Brain microvascular endothelial cell (primary cell): ENCODE results near the gene NIPBL.
"Not testable (repeated sequence)": the region's sequence is repeated elsewhere in the genome, so short reads cannot be mapped to it uniquely, and the experiment has no call there.

Source experiments
- DNase-seq: peaks from one replicate; pipeline ENCODE4 v3.0.0-alpha.2; 2020
- H3K27ac ChIP-seq: fragments of 250-450 bp; sonication (Bioruptor Pico); 2 replicates; pipeline ENCODE4 v1.5.1; 2020; ENCODE audit warnings: mild to moderate bottlenecking, moderate library complexity
- H3K27me3 ChIP-seq: fragments of 250-450 bp; sonication (Bioruptor Pico); replicated peaks from 2 replicates; pipeline ENCODE4 v1.5.1; 2020; ENCODE audit warnings: mild to moderate bottlenecking
- H3K36me3 ChIP-seq: fragments of 250-450 bp; sonication (Bioruptor Pico); replicated peaks from 2 replicates; pipeline ENCODE4 v1.5.1; 2020; ENCODE audit warnings: mild to moderate bottlenecking
- H3K4me3 ChIP-seq: 2 replicates; pipeline ENCODE4 v1.5.1; 2011; ENCODE audit warnings: low read depth, mild to moderate bottlenecking, control low read depth, low read length, moderate library complexity
- in situ Hi-C: cut with HindIII; loops from 2 replicates; pipeline ENCODE4 v1.10.0; 2017; ENCODE audit warnings: low sequenced_read_pairs, low pct_ligation_motif_present
- TF ChIP-seq, protein P1 (sequence below): IDR thresholded peaks from 2 replicates; pipeline ENCODE4 v1.5.1; 2011; ENCODE audit warnings: low read depth, mild to moderate bottlenecking, moderate library complexity, low read length, control low read depth, inconsistent platforms; ENCODE audit errors: missing control alignments

NIPBL gene

DNA sequence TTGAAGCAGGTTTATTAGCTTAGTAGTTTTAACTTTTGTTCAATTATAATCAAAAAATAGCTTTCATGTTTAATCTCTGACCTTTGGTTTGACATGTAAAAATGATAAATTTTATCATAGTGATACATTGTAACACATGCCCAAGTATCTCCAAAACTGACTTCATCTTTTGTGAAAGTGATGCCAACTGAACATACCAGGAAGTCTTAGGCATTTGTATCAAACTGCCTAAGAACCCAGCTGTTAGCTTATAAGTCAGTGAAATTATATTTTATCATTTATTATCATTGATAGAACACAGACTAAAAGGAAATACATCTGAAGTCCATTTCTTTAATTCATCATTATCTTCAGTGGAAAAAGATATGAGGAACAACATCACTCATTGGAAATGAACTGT, 39.1 kb downstream of the NIPBL start:
- in situ Hi-C loops, result no loop called here
- Histone ChIP-seq H3K4me3 (no peak overlapping the region), H3K27ac (no peak overlapping the region), H3K36me3 (no peaks in the 10 kb centered on the region), H3K27me3 (no peaks in the 10 kb centered on the region)
- TF ChIP-seq, protein P1, sequence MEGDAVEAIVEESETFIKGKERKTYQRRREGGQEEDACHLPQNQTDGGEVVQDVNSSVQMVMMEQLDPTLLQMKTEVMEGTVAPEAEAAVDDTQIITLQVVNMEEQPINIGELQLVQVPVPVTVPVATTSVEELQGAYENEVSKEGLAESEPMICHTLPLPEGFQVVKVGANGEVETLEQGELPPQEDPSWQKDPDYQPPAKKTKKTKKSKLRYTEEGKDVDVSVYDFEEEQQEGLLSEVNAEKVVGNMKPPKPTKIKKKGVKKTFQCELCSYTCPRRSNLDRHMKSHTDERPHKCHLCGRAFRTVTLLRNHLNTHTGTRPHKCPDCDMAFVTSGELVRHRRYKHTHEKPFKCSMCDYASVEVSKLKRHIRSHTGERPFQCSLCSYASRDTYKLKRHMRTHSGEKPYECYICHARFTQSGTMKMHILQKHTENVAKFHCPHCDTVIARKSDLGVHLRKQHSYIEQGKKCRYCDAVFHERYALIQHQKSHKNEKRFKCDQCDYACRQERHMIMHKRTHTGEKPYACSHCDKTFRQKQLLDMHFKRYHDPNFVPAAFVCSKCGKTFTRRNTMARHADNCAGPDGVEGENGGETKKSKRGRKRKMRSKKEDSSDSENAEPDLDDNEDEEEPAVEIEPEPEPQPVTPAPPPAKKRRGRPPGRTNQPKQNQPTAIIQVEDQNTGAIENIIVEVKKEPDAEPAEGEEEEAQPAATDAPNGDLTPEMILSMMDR, result no peak
- DNase-seq, result no peak

DNA sequence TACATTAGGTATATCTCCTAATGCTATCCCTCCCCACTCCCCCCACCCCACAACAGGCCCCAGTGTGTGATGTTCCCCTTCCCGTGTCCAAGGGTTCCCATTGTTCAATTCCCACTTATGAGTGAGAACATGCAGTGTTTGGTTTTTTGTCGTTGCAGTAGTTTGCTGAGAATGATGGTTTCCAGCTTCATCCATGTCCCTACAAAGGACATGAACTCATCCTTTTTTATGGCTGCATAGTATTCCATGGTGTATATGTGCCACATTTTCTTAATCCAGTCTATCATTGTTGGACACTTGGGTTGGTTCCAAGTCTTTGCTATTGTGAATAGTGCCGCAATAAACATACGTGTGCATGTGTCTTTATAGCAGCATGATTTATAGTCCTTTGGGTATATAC, 40.0 kb downstream of the NIPBL start:
- in situ Hi-C loops, H3K36me3 ChIP-seq, DNase-seq: not testable (repeated sequence)

DNA sequence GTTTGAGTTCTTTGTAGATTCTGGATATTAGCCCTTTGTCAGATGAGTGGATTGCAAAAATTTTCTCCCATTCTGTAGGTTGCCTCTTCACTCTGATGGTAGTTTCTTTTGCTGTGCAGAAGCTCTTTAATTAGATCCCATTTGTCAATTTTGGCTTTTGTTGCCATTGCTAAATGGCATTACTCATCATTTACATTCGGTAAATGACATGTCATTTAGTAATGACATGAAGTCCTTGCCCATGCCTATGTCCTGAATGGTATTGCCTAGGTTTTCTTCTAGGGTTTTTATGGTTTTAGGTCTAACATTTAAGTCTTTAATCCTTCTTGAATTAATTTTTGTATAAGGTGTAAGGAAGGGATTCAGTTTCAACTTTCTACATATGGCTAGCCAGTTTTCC, 40.8 kb downstream of the NIPBL start:
- H3K27ac ChIP-seq, H3K27me3 ChIP-seq, H3K4me3 ChIP-seq, DNase-seq, in situ Hi-C loops, H3K36me3 ChIP-seq: not testable (repeated sequence)

More for the DNA sequence above, 40.0 kb downstream of the NIPBL start:
- not testable (repeated sequence) for H3K4me3 ChIP-seq, H3K27me3 ChIP-seq, H3K27ac ChIP-seq

DNA sequence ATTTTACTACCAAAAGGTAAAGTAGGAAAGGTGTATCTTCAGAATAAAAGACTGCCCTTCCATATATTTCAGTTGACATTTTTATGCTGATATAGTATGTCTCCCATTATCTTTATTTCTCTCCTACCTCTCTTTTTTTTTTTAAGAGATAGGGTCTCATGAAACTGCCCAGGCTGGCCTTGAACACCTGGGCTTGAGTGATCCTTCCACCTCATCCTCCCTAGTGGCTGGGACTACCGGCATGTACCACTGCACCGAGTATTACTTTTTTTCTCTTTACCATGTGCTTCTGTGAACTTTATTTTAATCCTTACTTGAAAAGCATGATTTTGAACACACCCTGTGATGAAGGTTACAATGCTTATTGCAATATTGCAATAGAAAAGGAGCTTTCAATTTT, 42.7 kb downstream of the NIPBL start:
- H3K27ac ChIP-seq, result no peak overlapping the region
- no peak for DNase-seq
- TF ChIP-seq, protein P1, result no peak
- in situ Hi-C loops, result no loop called here
- H3K27me3 ChIP-seq, result no peaks in the 10 kb centered on the region
- no peaks in the 10 kb centered on the region for H3K36me3 ChIP-seq
- no peak overlapping the region for H3K4me3 ChIP-seq

DNA sequence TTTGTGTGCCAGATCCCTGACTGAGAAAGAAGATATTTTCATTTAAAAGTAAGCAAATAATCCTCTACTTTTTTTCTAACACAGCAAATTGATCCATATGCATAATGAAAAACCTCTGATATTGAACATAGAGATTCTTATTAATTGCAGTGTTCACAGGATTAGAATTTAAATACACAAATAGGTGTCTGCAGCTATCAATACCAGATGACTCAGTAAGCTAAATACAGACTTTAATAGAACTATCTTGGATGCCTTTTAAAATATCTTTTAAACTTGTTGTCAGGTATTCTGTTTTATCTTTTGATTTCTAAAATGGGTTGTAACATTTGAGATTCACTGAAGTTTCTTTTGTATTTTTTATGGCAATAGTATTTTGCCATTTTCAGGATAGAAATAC, 43.1 kb downstream of the NIPBL start:
- DNase-seq, result no peak
- Histone ChIP-seq H3K27me3 (no peaks in the 10 kb centered on the region), H3K36me3 (no peaks in the 10 kb centered on the region), H3K27ac (no peak overlapping the region), H3K4me3 (no peak overlapping the region)
- in situ Hi-C loops, result no loop called here
- TF ChIP-seq, protein P1, result no peak

DNA sequence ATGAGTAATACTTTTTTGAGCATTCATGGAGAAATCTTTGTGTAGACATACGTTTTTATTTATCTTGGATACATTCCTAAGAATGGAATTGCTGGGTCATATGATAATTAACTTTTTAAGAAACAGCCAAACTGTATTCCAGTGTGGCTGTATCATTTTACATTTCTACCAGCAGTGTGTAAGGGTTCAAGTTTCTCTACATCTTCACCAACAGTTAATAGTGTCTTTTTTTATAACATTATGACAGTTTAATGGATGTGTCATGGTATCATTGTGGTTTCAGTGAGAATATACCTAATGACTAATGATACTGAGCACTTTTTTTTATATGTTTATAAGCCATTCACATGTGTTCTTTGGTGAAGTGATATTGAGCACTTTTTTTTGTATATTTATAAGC, 52.4 kb downstream of the NIPBL start:
- in situ Hi-C loops, result no loop called here
- Histone ChIP-seq H3K27me3 (no peaks in the 10 kb centered on the region), H3K4me3 (no peak overlapping the region), H3K36me3 (no peaks in the 10 kb centered on the region), H3K27ac (no peak overlapping the region)
- TF ChIP-seq, protein P1, result no peak
- DNase-seq, result peak; percentile 28

DNA sequence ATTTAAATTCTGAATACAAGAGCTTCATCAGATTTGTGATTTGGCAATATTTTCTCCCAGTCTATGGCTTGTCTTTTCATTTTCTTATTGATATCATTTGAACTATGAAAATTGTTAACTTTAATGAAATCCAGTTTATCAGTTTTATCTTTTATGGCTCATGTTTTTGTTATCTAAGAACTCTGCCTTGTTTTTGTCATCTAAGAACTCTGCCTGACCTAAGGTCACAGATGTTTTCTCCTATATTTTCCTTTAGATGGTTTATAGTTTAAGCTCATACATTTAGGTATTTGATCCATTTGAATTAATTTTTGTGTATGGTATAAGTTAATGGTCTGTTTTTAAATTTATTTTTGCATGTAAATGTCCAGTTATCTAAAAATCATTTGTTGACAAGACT, 52.9 kb downstream of the NIPBL start:
- Histone ChIP-seq H3K36me3 (no peaks in the 10 kb centered on the region), H3K27ac (no peak overlapping the region), H3K27me3 (no peaks in the 10 kb centered on the region), H3K4me3 (no peak overlapping the region)
- TF ChIP-seq, protein P1, result no peak
- no peak for DNase-seq
- in situ Hi-C loops, result no loop called here
